Measurements from ENCODE around the gene PLEKHA8. TPM values are rescaled to one million over a fixed set of nuclear protein-coding genes. Genes with fewer than 3 reads are reported as not detected.

PLEKHA8 gene
- total RNA-seq, 1 donor from 2014 or later = 19.5 TPM

GRCh38 chr7:30104157-30104556 is 75.9 kb downstream of the PLEKHA8 start:
- Mint-ChIP-seq H3K4me1 (ENCODE audit: unreplicated experiment) (no peaks in the 10 kb centered on the region), H3K27me3 (ENCODE audit: unreplicated experiment) (no peaks in the 10 kb centered on the region), H3K4me3 (ENCODE audit: unreplicated experiment) (no peak overlapping the region), H3K9me3 (ENCODE audit: unreplicated experiment) (no peaks in the 10 kb centered on the region), H3K36me3 (ENCODE audit: unreplicated experiment) (peaks cover 8% of the 10 kb centered on the region), H3K27ac (ENCODE audit: unreplicated experiment) (no peak overlapping the region)
- DNase-seq (ENCODE audit: extremely low spot score, unreplicated experiment) = no peak
- TF ChIP-seq, protein P1, sequence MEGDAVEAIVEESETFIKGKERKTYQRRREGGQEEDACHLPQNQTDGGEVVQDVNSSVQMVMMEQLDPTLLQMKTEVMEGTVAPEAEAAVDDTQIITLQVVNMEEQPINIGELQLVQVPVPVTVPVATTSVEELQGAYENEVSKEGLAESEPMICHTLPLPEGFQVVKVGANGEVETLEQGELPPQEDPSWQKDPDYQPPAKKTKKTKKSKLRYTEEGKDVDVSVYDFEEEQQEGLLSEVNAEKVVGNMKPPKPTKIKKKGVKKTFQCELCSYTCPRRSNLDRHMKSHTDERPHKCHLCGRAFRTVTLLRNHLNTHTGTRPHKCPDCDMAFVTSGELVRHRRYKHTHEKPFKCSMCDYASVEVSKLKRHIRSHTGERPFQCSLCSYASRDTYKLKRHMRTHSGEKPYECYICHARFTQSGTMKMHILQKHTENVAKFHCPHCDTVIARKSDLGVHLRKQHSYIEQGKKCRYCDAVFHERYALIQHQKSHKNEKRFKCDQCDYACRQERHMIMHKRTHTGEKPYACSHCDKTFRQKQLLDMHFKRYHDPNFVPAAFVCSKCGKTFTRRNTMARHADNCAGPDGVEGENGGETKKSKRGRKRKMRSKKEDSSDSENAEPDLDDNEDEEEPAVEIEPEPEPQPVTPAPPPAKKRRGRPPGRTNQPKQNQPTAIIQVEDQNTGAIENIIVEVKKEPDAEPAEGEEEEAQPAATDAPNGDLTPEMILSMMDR (IDR thresholded peaks at IDR 0.05) = no peak

DNA sequence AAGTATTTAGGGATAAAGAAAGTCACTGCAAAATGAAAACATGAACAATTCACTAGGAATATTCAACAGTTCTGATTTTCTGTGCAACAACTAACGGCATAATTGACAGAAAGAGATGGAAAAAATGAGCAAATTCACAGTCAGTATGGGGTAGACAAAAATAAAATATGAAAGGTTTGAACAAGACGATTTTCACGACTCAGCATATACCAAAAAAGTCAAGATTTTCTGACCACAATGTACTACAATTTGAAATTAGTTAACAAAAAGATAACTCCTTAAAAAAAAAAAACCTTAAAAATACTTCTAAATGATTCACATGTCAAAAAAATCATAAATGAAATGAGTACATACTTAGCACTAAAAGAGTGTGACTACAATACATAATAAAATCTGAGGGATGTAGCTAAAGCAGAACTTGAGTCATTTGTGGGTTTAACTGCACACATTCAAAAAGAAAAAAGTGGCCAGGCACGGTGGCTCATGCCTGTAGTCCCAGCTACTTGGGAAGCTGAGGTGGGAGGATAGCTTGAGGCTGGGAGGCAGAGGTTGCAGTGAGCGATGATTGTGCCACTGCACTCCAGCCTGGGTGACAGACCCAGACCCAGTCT is 84.0 kb downstream of the PLEKHA8 start:
- TF ChIP-seq, protein P1 (IDR thresholded peaks at IDR 0.05) = no peak
- H3K36me3 Mint-ChIP-seq (ENCODE audit: unreplicated experiment) = peaks cover 13% of the 10 kb centered on the region
- no peak overlapping the region for H3K27ac Mint-ChIP-seq (ENCODE audit: unreplicated experiment)
- H3K4me3 Mint-ChIP-seq (ENCODE audit: unreplicated experiment) = no peak overlapping the region
- H3K4me1 Mint-ChIP-seq (ENCODE audit: unreplicated experiment) = no peaks in the 10 kb centered on the region
- H3K27me3 Mint-ChIP-seq (ENCODE audit: unreplicated experiment) = no peaks in the 10 kb centered on the region
- peaks cover 28% of the 10 kb centered on the region for H3K9me3 Mint-ChIP-seq (ENCODE audit: unreplicated experiment)
- DNase-seq (ENCODE audit: extremely low spot score, unreplicated experiment) = no peak

- no peaks in the 10 kb centered on the region for H3K27me3 Mint-ChIP-seq (ENCODE audit: unreplicated experiment)
- H3K27ac Mint-ChIP-seq (ENCODE audit: unreplicated experiment) = no peak overlapping the region
- TF ChIP-seq, protein P1 (IDR thresholded peaks at IDR 0.05) = no peak
- H3K4me3 Mint-ChIP-seq (ENCODE audit: unreplicated experiment) = no peak overlapping the region
- peaks cover 28% of the 10 kb centered on the region for H3K9me3 Mint-ChIP-seq (ENCODE audit: unreplicated experiment)
- peaks cover 13% of the 10 kb centered on the region for H3K36me3 Mint-ChIP-seq (ENCODE audit: unreplicated experiment)
- no peak for DNase-seq (ENCODE audit: extremely low spot score, unreplicated experiment)
- peaks cover 2% of the 10 kb centered on the region for H3K4me1 Mint-ChIP-seq (ENCODE audit: unreplicated experiment)
These were observed 84.9 kb downstream of the PLEKHA8 start for GRCh38 chr7:30113144-30113543.

DNA sequence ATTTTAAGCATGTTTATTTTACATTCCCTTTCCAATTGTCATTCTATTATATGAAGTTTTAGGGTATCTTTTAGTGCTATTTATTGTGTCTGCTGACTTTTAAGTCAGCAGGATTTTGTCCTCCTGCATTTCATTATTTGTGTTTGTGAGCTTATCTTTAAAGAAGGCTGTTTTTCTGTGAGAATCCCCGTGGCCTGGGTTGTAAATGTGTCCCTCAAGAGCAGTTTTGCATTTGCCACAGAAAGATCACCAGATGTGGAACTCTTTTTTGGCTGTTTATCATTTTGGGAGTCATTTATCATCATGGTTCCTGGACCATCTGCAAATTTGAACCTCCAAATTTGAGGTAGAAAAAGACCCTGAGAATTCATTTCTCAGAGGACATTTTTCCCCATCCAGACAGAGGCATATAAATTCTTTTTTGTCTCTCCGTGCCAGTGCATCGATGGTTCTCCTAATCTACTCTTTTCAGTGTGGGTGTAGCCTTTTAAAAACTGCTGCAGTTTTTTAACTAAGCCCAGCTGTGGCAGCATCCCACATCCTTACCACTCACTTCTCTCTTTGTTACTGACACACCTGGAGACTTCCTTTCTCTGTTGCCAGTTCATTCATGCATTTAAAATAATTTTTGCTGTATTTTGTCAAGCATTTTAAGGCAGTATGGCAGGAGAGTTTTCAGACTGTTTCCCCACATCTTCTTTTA is 86.5 kb downstream of the PLEKHA8 start:
- DNase-seq (ENCODE audit: extremely low spot score, unreplicated experiment) = no peak
- no peaks in the 10 kb centered on the region for H3K27me3 Mint-ChIP-seq (ENCODE audit: unreplicated experiment)
- H3K27ac Mint-ChIP-seq (ENCODE audit: unreplicated experiment) = no peak overlapping the region
- peaks cover 7% of the 10 kb centered on the region for H3K36me3 Mint-ChIP-seq (ENCODE audit: unreplicated experiment)
- H3K9me3 Mint-ChIP-seq (ENCODE audit: unreplicated experiment) = peaks cover 28% of the 10 kb centered on the region
- H3K4me1 Mint-ChIP-seq (ENCODE audit: unreplicated experiment) = peaks cover 2% of the 10 kb centered on the region
- TF ChIP-seq, protein P1 (IDR thresholded peaks at IDR 0.05) = no peak
- no peak overlapping the region for H3K4me3 Mint-ChIP-seq (ENCODE audit: unreplicated experiment)

- Mint-ChIP-seq H3K9me3 (ENCODE audit: unreplicated experiment) (peaks cover 21% of the 10 kb centered on the region), H3K4me3 (ENCODE audit: unreplicated experiment) (no peak overlapping the region), H3K27ac (ENCODE audit: unreplicated experiment) (no peak overlapping the region), H3K27me3 (ENCODE audit: unreplicated experiment) (no peaks in the 10 kb centered on the region), H3K36me3 (ENCODE audit: unreplicated experiment) (peaks cover 7% of the 10 kb centered on the region), H3K4me1 (ENCODE audit: unreplicated experiment) (peaks cover 2% of the 10 kb centered on the region)
- no peak for DNase-seq (ENCODE audit: extremely low spot score, unreplicated experiment)
- TF ChIP-seq, protein P1 (IDR thresholded peaks at IDR 0.05) = no peak
These were observed 87.6 kb downstream of the PLEKHA8 start for GRCh38 chr7:30115709-30116297.

Data from osteocyte (in vitro differentiated cells).